GM19455 (cell line): ENCODE data around the gene MEMO1.
"Not testable (repeated sequence)": the region's sequence is repeated elsewhere in the genome, so short reads cannot be mapped to it uniquely, and the experiment has no call there.

ENCODE experiments used
- ATAC-seq: cut with Tn5 transposase; IDR thresholded peaks from one replicate; pipeline ENCODE4 v1.9.1; 2021; ENCODE audit not compliant: unreplicated experiment

MEMO1 gene

DNA sequence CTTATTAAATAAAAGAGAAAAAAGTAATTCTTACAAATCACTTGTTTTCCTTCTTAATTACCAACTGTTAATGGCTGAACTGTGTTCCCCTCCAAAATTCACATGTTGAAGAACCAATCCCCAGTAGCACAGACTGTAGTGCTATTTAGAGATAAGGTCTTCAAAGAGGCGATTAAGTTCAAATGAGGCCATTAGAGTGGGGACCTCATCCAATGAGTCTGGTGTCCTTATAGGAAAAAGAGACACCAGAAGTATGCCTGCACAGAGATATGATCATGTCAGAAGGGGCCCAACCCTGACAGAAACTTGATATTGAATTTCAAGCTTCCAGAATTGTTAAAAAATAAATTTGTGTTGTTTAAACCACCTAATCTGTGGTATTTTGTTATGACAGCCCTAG lies 89.8 kb downstream of the MEMO1 start:
- ATAC-seq, result no peak

DNA sequence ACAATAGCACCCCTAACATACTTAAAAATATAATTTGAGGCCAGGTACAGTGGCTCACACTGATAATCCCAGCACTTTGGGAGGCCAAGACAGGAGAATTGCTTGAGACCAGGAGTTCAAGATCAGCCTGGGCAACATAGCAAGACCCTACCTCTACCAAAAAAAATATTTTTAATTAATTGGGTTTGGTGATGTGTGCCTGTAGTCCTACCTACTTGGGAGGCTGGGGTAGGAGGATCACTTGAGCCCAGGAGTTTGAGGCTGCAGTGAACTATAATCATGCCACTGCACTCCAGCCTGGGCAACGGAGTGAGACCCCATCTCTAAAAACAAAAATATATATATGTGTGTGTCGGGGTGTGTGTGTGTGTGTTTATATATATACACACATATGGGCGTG lies 91.3 kb downstream of the MEMO1 start:
- no peak for ATAC-seq

DNA sequence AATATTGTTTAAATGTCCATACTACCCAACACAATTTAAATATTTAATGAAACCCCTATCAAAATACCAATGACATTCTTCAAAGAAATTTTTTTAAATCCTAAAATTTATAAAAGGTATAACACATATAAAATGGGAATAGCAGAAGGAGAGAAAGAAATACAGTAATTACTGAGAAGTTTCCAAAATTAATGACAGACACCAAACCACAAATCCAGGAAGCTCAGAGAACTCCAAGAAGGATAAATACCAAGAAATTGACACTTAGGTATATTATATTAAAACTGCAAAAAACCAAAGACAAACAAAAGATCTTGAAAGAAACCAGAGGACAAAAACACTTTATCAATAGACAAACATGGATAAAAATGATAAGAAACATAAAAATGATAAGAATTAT lies 101.1 kb downstream of the MEMO1 start:
- ATAC-seq, result no peak

DNA sequence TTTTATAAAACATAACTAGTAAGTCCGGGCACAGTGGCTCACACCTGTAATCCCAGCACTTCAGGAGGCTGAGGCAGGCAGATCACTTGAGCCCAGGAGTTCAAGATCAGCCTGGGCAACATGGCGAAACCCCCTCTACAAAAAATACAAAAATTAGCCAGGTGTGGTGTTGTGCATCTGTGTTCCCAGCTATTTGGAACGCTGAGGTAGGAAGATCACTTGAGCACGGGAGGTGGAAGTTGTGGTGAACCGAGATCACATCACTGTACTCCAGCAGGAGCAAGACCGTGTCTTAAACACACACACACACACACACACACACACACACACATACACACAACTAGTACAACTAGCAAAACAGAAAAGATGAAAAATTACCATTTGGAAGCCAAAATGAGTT lies 103.3 kb downstream of the MEMO1 start:
- ATAC-seq, result not testable (repeated sequence)

DNA sequence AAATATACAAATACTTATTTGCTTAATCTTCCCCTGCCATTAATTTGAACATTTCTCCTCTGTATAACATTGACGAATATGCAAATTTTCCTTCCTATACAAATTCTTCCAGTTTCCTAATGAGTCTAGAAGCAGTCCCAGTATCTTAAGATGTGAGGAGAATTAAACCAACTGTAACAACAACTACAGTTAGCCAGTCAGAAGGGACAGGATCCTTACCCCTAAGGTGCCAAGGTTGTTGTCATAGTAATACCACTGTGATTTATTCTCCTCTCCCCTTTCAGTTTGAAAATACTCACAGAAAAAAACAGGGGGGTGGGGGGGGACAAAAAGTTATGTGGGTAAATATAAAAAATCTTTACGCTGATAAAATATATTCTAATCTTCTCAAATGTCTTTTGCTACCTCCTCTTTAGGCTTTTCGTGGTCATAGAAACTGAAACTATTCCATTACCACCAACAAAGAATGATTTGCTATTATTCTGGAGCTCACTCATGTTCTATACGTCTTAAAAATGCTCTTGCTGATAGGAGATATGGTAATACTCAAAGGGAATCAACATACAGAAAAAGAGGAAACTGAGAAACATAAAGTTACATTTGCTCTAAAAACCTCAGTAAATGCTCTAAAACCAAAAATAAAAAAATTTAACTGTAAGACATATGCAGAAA lies 107.6 kb downstream of the MEMO1 start:
- ATAC-seq, result no peak

DNA sequence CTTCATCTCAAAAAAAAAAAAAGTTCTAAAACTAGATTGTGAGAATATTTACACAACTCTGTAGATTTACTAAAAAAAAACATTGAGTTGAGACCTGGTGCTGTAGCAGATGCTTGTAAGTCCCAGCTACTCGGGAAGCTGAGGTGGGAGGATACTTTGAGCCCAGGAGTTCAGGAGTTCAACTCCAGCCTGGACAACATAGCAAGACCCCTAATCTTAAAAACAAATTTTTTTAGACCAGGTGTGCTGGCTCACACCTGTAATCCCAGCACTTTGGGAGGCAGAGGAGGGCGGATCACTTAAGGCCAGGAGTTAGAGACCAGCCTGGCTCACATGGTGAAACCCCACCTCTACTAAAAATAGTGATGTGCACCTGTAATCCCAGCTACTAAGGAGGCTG lies 108.9 kb downstream of the MEMO1 start:
- ATAC-seq, result no peak

DNA sequence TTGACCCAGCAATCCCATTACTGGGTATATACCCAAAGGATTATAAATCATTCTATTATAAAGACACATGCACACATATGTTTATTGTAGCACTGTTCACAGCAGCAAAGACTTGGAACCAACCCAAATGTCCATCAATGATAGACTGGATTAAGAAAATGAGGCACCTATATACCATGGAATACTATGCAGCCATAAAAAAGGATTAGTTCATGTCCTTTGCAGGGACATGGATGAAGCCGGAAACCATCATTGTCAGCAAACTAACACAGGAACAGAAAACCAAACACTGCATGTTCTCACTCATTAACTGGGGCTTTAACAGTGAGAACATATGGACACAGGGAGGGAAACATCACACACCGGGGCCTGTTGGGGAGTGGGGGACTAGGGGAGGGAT lies 110.7 kb downstream of the MEMO1 start:
- not testable (repeated sequence) for ATAC-seq

DNA sequence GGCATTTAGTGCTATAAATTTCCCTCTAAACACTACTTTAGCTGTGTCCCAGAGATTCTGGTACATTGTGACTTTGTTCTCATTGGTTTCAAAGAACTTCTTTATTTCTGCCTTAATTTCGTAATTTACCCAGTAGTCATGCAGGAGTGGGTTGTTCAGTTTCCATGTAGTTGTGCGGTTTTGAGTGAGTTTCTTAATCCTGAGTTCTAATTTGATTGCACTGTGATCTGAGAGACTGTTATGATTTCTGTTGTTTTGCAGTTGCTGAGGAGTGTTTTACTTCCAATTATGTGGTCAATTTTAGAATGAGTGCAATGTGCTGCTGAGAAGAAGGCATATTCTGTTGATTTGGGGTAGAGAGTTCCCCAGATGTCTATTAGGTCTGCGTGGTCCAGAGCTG lies 112.5 kb downstream of the MEMO1 start:
- ATAC-seq, result not testable (repeated sequence)

DNA sequence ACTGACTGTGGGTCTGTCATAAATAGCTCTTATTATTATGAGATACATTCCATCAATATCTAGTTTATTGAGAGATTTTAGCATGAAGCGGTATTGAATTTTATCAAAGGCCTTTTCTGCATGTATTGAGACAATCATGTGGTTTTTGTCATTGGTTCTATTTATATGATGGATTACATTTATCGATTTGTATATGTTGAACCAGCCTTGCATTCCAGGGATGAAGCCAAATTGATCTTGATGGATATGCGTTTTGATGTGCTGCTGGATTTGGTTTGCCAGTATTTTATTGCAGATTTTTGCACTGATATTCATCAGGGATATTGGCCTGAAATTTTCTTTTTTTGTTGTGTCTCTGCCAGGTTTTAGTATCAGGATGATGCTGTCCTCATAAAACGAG lies 113.5 kb downstream of the MEMO1 start:
- ATAC-seq, result not testable (repeated sequence)

DNA sequence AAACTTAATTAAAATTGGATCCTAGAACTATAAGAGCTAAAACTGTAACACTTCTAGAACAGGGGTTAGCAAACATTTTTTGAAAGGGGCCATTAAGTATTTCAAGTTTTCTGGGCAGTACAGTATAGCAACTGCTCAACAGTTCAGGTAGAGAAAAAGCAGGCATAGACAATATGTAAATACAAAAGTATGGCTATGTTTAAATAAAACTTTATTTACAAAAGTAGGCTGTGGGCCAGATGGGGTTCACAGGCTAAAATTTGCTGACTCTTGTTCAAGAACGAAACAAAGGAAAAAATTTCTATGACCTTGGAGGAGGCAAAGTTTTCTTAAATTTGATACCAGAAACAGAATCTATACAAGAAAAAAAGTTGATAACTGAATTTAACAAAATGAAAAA lies 114.5 kb downstream of the MEMO1 start:
- no peak for ATAC-seq

DNA sequence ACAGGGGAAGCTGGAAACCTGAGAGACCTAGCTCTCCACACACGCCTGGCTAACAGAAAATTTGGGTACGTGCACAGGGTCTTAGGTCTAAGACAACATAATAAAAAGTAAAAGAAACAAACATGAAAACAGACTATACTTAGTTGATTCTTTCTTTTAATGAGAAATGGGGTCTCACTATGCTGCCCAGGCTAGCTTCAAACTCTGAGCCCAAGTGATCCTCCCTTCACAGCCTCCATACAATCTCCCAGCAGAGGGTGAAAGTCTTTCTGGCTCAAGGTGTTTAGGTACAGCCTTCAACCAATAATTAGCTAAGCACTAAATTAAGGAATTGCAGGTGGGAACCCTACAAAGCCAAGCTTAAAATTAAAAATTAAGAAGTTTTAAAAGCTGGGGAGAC lies 116.2 kb downstream of the MEMO1 start:
- ATAC-seq, result no peak

DNA sequence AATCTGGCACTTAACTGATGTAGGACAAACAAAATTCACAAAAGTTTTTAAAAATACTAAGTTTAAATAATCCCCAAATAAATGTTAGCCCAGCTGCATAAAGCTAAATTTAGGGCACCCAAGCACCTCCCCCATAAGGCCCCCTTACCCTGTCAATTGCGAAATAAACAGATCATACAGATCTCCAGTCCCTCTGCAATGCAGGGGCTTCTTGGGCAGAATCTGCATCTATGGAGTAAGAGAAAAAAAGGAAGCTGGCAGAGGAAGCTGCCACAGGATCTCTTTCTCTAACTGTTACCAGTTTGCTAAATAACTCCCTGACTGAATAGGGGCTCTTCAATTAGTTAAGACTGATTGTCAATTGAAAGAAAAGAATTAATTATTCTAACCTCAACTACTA lies 117.7 kb downstream of the MEMO1 start:
- no peak for ATAC-seq

DNA sequence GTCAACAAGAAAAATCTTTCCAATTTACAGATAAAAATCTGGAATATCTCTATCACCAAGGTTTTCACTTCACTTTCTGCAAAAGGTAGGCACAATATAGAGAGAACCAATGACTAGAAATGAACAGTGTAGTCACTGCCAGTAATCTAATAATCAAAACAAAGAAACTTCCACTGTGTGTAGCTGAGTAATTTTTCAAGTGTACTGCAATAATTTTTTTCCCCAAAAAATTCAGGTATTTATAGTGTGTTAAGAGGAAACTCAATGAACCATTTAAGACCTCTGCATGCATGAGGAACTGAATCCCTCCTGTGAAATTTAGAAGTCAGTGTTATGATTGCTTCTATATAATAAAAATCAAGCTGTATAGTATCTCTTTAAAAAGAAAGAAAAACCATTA lies 121.8 kb downstream of the MEMO1 start:
- ATAC-seq, result no peak

DNA sequence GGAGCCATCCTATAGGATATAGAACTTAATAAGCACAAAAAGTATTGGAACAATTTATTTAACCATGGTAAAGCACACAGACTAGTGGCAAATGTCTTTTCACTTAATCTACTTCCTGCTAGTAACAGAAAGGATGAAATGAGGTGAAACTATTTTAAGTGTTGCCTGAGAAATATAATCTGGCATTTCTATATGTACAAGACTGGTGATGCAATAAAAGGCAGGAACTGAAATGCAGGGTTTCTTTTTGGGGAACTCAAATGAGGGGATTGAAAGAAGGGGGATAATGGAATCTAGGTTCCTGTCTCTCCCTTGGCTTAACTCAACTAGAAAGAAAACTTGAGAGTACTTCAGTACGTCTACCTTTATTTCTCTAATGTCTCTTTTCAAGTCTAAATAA lies 122.3 kb downstream of the MEMO1 start:
- no peak for ATAC-seq

DNA sequence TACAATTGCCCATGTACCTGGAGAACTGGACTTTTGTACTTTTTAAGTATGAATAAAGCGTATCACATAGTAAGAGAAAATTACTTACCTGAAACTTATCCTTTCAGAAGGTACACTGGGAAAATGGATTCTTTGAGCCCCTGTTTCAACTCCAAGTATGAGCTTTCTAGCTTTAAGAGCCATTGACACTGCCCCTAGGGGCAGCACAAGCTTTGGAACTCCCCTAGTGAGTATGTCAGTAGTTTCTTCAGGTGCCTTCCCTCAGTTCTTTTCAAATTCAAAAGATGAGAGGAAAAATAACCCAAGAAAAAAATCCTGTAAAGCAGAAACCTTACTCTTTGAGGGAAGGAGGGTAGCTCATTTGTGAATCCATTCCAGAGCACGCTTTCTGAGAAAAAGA lies 124.1 kb downstream of the MEMO1 start:
- ATAC-seq, result no peak

DNA sequence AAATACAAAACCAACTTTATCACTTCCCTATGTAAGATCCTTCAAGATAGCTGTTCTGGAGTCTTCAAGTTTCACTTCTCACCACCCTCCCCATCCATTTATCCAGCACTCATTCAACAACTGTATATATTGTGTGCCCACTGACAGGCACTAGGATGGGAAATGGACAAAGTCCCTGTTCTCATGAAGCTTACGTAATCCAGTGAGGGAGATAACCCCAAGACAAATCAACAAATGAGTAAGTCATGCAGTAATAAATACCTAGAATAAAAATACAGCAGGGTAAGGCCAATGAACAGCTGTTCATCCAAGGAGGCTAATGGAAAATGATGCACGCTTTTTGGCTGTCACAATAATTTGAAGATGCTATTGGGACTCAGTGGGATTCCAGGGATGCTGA lies 133.8 kb downstream of the MEMO1 start:
- ATAC-seq, result no peak

DNA sequence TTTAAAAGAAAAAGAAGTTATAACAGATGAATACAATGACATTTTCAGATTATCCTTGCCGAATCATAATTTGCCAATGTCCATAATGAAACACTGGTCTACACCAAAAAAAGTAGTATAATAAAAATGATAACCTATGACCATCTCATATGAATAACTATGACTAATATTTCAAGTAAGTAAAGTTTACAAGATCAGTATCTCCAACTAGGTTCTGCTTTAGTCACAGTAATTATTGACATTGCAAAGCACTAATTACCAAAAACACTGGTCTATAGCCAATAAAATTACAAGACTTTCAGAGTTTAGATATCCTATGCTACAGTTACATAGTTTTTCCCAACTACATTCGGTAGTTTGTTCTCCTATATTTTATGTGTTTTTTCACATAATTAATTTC lies 136.7 kb downstream of the MEMO1 start:
- no peak for ATAC-seq

DNA sequence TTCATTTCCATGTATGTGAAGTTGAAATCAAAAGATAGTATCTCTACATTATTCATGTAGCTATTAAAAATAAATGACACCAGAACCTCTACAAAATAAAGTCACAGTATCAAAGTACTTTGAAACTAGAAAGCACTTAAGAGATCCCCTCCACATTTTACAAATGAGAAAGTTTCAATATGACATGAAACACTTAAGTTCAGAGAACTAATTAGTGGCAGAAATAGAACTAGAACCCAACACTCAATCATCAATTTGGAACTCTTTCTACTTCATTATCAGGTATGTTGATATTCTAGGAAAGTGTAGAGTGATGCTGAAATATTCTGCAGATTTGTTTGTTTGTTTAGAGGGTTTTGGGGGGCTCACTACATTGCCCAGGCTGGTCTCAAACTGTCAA lies 145.6 kb downstream of the MEMO1 start:
- no peak for ATAC-seq

DNA sequence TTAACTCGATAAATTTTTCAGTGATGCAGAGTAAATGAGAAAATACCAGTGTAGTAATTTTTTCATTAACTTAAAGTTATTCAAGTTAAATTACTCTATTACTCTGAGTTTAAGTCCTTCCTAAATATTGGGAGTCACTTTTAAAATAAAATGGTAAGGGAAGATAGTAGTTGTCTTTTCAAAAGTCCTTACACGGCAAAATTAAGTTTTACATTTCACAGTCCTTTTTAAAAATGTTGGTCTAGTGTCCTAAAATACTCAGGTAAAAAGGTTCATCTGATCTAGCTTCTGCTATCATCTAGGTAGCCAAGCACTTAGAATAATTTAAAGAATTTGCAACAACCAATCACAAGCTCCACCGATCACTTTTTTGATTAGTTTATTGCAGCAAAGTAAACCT lies 146.9 kb downstream of the MEMO1 start:
- ATAC-seq, result no peak

DNA sequence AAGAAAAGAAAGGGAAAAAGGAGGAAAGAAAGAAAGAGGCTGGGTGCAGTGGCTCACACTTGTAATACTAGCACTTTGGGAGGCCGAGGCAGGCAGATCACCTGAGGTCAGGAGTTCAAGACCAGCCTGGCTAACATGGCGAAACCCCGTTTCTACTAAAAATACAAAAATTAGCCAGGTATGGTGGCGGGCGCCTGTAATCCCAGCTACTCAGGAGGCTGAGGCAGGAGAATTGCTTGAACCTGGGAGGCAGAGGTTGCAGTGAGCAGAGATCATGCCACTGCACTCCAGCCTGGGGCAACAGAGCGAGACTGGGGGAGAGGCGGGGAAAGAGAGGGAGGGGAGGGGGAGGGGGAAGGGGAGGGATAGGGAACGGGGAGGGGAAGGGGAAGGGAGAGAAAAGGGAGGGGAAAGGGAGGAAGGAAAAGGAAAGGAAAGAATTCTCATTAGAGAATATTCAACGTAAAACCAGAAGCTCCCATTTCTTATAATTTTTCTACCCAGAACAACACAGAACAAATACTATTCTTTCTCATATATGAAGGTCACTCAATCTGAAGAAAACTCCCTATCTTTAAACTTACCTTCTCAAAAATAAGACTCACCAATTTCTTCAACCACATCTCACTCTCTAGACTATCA lies 147.7 kb downstream of the MEMO1 start:
- ATAC-seq, result not testable (repeated sequence)

DNA sequence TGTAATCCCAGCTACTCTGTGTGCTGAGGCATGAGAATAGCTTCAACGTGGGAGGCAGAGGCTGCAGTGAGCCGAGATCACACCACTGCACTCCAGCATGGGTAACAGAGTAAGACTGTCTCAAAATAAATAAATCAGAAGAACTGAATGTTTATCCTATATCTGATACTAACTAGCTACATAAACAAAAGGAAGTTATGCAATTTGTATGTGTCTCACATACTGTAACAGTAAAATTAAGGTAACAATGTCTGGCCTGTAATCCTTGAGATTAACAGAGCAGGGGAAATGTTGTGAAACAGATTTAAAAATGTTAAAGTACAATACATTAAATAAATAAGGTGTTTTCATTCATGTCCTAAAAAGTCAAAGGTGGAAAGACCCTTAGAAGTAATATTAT lies 150.8 kb downstream of the MEMO1 start:
- ATAC-seq, result no peak

DNA sequence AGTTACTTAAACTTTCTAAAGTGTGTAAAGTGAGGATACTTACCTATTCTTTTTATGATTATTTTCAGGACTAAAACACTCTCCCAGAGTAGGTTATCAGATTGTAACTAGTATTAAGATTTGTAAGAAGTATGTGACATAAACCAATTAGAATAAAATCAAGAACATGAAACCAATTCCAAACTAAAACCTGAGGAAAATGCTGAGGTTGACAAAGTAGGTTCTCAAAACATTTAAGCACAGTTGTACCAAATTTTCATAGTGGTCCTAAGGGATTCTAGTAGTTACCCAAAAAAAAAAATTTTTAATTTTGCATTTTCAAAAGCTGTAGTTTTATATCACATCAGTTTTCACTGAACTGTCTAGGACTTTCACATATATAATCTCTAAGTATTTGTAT lies 157.3 kb downstream of the MEMO1 start:
- no peak for ATAC-seq

DNA sequence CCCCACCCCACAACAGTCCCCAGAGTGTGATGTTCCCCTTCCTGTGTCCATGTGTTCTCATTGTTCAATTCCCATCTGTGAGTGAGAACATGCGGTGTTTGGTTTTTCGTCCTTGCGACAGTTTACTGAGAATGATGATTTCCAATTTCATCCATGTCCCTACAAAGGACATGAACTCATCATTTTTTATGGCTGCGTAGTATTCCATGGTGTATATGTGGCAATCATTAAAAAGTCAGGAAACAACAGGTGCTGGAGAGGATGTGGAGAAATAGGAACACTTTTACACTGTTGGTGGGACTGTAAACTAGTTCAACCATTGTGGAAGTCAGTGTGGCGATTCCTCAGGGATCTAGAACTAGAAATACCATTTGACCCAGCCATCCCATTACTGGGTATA lies 168.7 kb downstream of the MEMO1 start:
- ATAC-seq, result not testable (repeated sequence)
